GM23248 (cell line): ENCODE measurements around the gene CFAP20DC.

Experiments
- EZH2 ChIP-seq: fragments of 200-600 bp; sonication (generic); IDR thresholded peaks from 2 replicates; pipeline ENCODE4 v1.6.1; 2018; ENCODE audit warnings: antibody characterized with exemption, mild to moderate bottlenecking; ENCODE audit not compliant: insufficient read depth, poor library complexity, severe bottlenecking
- EZH2phosphoT487 ChIP-seq: fragments of 200-600 bp; sonication (generic); IDR thresholded peaks from 2 replicates; pipeline ENCODE4 v1.6.1; 2018; ENCODE audit warnings: antibody characterized with exemption, moderate library complexity, mild to moderate bottlenecking, low read depth; ENCODE audit not compliant: insufficient read depth

DNA sequence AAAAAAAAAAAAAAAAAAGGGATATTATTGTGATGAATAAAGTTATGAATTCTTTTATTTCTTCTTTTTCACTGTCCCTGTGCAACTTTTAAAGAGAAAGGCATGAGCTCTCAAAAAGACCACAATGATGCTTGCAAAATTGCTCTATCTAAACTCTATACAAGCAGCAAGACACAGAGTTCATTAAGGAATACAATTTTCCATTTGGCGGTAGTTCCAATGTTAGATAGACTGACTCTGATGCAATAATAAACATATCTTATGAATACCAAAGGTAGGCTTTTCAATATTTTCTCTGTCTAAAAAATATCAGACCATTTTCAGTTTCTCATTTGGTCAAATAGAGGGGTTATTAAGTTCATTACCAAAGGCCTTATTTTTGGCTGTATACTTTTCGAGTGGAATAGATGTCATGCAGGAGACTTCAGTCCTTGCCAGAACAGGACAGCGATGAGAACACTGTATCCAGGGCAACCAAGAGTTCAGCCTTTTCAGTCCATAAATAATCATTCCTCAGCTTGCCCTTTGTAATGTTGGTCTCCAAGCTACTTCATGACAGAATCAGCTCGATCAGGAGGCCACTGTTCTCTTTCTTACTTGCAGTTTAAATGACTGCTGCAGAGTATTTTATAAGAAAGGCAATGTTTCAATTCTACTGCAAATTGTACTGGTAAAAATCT is 220.4 kb downstream of the CFAP20DC start:
- TF ChIP-seq EZH2phosphoT487 (no peak), EZH2 (no peak)
